ENCODE measurements around the gene STK38L. TPM values are rescaled to one million over a fixed set of nuclear protein-coding genes. Genes with fewer than 3 reads are reported as not detected.

The STK38L gene
- total RNA-seq, 4 donors from 2014 or later: 64.6 to 102 (median 82.4) TPM

DNA sequence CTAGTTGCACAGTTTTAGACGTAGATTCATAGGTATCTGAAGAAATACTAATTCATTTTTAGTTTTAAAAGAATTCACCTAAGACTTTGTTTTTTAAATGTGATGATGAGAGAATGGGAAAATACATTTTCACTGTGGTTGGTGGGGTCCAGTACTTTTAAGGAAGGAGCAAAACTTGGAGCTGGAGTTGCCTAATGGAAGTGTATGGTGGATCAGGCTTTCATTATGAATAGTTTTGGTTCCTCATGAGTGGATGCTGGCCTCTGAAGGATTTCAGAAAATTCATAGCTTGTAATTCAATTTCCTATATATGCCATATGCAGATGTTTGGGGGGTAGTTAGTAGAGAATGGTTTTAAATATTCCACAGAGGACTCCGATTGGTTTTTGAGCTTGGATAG, 27.1 kb downstream of the STK38L start:
- no peaks in the 10 kb centered on the region for H3K27me3 ChIP-seq
- H3K4me3 ChIP-seq: no peak overlapping the region
- no peaks in the 10 kb centered on the region for H3K9me3 ChIP-seq
- 96% methylated on average over 2 of the region's 2 CpGs for WGBS
- DNase-seq (ENCODE audit: extremely low spot score): no peak
- H3K36me3 ChIP-seq: no peaks in the 10 kb centered on the region
- peaks cover 47 to 66% (median 57%) of the 10 kb centered on the region in 4 donors for H3K4me1 ChIP-seq
- H3K27ac ChIP-seq (replicated peaks in 1 of 4): peak overlapping the region; percentile 58 to 73 (median 68)
- intact Hi-C loops (cut with DNase I): no loop called here
- TF ChIP-seq EP300 (IDR thresholded peaks at IDR 0.05): no peak
- no peak for TF ChIP-seq POLR2A (IDR thresholded peaks at IDR 0.05; ENCODE audit: low read depth)

GRCh38 chr12:27272373-27273028, 28.4 kb downstream of the STK38L start:
- TF ChIP-seq EP300 (IDR thresholded peaks at IDR 0.05) (no peak), POLR2AphosphoS5 (IDR thresholded peaks at IDR 0.05) (peak; percentile 24 to 35)
- peak overlapping the region in 3 of 4 donors; percentile 5 to 34 (median 6) for H3K4me3 ChIP-seq
- no peaks in the 10 kb centered on the region for H3K27me3 ChIP-seq
- WGBS: 26% methylated on average over 2 of the region's 2 CpGs
- peaks cover 59 to 74% (median 69%) of the 10 kb centered on the region in 4 donors for H3K4me1 ChIP-seq
- no peak for DNase-seq (ENCODE audit: extremely low spot score)
- intact Hi-C loops (cut with DNase I): no loop called here
- peak overlapping the region; percentile 58 to 73 (median 68) for H3K27ac ChIP-seq (replicated peaks in 1 of 4)
- H3K9me3 ChIP-seq: no peaks in the 10 kb centered on the region
- no peaks in the 10 kb centered on the region for H3K36me3 ChIP-seq

DNA sequence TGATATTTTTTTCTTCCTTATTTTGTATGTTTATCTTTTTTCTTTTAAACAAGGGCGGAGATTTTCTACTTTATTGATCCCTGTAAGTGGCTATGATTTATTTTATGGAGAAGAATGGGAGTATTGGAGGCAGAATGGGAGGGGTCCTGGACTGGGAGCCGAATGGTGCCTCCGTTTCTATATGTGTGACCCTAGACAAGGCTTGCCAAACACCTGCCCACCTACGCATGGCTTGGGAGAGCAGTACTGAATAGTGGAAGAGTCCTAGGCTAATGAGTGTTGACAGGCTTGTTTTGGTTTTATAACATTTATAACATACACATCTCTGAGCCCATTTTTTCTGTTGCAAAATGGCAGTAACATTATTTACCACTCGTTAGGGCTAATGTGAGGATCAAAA, 29.0 kb downstream of the STK38L start:
- Histone ChIP-seq H3K27me3 (no peaks in the 10 kb centered on the region), H3K36me3 (no peaks in the 10 kb centered on the region), H3K27ac (replicated peaks in 1 of 4) (peak overlapping the region; percentile 58 to 73 (median 68)), H3K9me3 (no peaks in the 10 kb centered on the region), H3K4me1 (peaks cover 66 to 80% (median 75%) of the 10 kb centered on the region in 4 donors), H3K4me3 (peak overlapping the region in 1 of 4 donors; percentile 6)
- intact Hi-C loops (cut with DNase I): no loop called here
- 77% methylated on average over 5 of the region's 5 CpGs for WGBS
- no peak for TF ChIP-seq EP300 (IDR thresholded peaks at IDR 0.05)
- TF ChIP-seq, protein P1, sequence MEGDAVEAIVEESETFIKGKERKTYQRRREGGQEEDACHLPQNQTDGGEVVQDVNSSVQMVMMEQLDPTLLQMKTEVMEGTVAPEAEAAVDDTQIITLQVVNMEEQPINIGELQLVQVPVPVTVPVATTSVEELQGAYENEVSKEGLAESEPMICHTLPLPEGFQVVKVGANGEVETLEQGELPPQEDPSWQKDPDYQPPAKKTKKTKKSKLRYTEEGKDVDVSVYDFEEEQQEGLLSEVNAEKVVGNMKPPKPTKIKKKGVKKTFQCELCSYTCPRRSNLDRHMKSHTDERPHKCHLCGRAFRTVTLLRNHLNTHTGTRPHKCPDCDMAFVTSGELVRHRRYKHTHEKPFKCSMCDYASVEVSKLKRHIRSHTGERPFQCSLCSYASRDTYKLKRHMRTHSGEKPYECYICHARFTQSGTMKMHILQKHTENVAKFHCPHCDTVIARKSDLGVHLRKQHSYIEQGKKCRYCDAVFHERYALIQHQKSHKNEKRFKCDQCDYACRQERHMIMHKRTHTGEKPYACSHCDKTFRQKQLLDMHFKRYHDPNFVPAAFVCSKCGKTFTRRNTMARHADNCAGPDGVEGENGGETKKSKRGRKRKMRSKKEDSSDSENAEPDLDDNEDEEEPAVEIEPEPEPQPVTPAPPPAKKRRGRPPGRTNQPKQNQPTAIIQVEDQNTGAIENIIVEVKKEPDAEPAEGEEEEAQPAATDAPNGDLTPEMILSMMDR (IDR thresholded peaks at IDR 0.05): no peak
- TF ChIP-seq POLR2A (IDR thresholded peaks at IDR 0.05; ENCODE audit: low read depth): no peak
- TF ChIP-seq POLR2AphosphoS5 (IDR thresholded peaks at IDR 0.05): no peak
- no peak for DNase-seq (ENCODE audit: extremely low spot score)

DNA sequence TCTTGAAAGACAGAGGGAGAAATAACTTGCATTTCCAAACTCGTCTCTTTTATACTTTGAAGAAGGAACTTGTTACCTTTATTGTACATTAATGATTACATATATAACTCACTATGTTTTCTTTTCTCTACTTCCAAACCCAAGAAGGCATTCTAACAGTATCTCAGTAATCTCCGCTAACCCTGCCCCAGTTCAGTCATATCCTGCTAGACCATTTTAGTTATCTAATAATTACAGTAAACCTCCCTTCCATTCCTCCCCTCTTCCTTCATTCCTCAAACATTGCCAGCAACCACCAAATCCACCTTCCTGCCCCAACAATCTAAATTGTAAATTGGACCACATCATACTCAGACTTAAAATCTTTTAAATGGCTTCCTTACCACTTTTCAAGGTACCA, 30.6 kb downstream of the STK38L start:
- Histone ChIP-seq H3K9me3 (no peaks in the 10 kb centered on the region), H3K4me1 (peaks cover 74 to 96% (median 90%) of the 10 kb centered on the region in 4 donors), H3K27me3 (no peaks in the 10 kb centered on the region), H3K4me3 (no peak overlapping the region), H3K27ac (replicated peaks in 1 of 4) (peak overlapping the region in 2 of 4 donors; percentile 16 to 72), H3K36me3 (no peaks in the 10 kb centered on the region)
- no peak for TF ChIP-seq POLR2AphosphoS5 (IDR thresholded peaks at IDR 0.05)
- TF ChIP-seq EP300 (IDR thresholded peaks at IDR 0.05): no peak
- TF ChIP-seq, protein P1 (IDR thresholded peaks at IDR 0.05): no peak
- TF ChIP-seq POLR2A (IDR thresholded peaks at IDR 0.05; ENCODE audit: low read depth): no peak
- intact Hi-C loops (cut with DNase I): no loop called here
- WGBS: 90% methylated on average over 2 of the region's 2 CpGs
- DNase-seq (ENCODE audit: extremely low spot score): no peak

DNA sequence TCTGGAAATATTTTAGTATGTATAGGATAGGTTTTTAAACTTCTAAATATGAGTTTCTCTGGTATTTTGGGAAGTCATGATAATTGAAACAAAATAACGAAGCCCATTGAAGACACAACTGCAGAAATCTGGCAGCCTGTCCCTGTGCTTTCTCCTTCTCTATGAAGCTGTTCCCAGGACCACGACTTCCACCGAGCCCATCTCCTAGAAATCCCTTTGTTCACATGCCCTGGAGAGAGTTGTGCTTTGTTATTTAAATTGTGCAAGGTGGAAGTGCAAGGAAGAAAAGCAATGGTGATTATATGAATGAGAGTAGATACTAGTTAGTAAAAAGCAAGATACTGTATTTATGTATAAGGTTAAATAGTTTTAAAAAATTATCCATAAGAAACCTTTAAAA, 32.2 kb downstream of the STK38L start:
- Histone ChIP-seq H3K4me1 (peaks cover 82 to 96% (median 93%) of the 10 kb centered on the region in 4 donors), H3K27ac (replicated peaks in 1 of 4) (peak overlapping the region in 3 of 4 donors; percentile 24 to 75 (median 72)), H3K27me3 (no peaks in the 10 kb centered on the region), H3K4me3 (no peak overlapping the region), H3K9me3 (no peaks in the 10 kb centered on the region), H3K36me3 (no peaks in the 10 kb centered on the region)
- intact Hi-C loops (cut with DNase I): no loop called here
- DNase-seq (ENCODE audit: extremely low spot score): no peak
- WGBS: 57% methylated on average over 3 of the region's 3 CpGs
- TF ChIP-seq POLR2A (IDR thresholded peaks at IDR 0.05; ENCODE audit: low read depth): no peak
- TF ChIP-seq EP300 (IDR thresholded peaks at IDR 0.05): no peak
- TF ChIP-seq POLR2AphosphoS5 (IDR thresholded peaks at IDR 0.05): no peak
- TF ChIP-seq, protein P1 (IDR thresholded peaks at IDR 0.05): no peak

Measured in esophagus muscularis mucosa (tissue), 4 donors.